GM12878 (cell line): ENCODE results near the gene COX18. TPM values are rescaled to one million over a fixed set of nuclear protein-coding genes. Genes with fewer than 3 reads are reported as not detected.

ENCODE experiments used
- polyA plus RNA-seq, 11 experiments: library from polyadenylated mRNA; depleted of rRNA in 4 of 11; unstranded in 6 of 11; stranded (reverse) in 5 of 11; fragments of >200 nt; fragmentation: Nextera tagmentation in 4 of 11; fragmentation: Illumina TruSeq in 1 of 11; extraction: Ambion mirVana in 4 of 11; extraction: Trizol in 1 of 11; gene quantifications; 1 replicate in 1 of 11; 2 replicates in 10 of 11; pipeline versions ENCODE4 v1.2.1 to v1.2.3, GENCODE V29; 2011 to 2016; ENCODE audit warnings: inconsistent platforms in 2 of 11, missing spikeins in 2 of 11, low read depth in 1 of 11
- small RNA-seq: library from RNA; depleted of rRNA; stranded (forward); fragments of <200 nt; gene quantifications from one replicate; pipeline ENCODE3, GENCODE V24; 2014
- total RNA-seq, 4 experiments: library from RNA; depleted of rRNA in 3 of 4; stranded (reverse); fragments of >200 nt in 3 of 4; fragmentation: Illumina TruSeq in 1 of 4; extraction: Trizol in 1 of 4; gene quantifications; 2 replicates each; pipeline versions ENCODE4 v1.2.1 to v1.2.3, GENCODE V29; 2013 to 2021

Gene COX18
- total and polyA plus RNA-seq, 10 of the 15 experiments (the other 5 are each of a cell fraction or from before 2014, with no cell fraction given): 7.2 to 36.4 (median 17.7) TPM

Small RNA genes within 50 kb of the gene (small RNA-seq; reads per million reads assigned to genes)
- gene RNU6ATAC5P: not detected

Other genes with a start within 250 kb of the COX18 start
- gene ANKRD17, start 189.1 kb upstream of the COX18 start, total RNA-seq (2014; rRNA removed): 30.8 and 31.0 TPM in 2 replicates
- 33.7 and 35.5 TPM in 2 replicates for gene ANKRD17, start 189.1 kb upstream of the COX18 start, total RNA-seq (2014; rRNA removed; fragmentation: Illumina TruSeq; extraction: Trizol)
- 45.1 and 46.5 TPM in 2 replicates for gene ANKRD17, start 189.1 kb upstream of the COX18 start, total RNA-seq (2021)
- 36.3 and 43.1 TPM in 2 replicates for gene ANKRD17, start 189.1 kb upstream of the COX18 start, polyA plus RNA-seq (2011; rRNA removed)
- gene ANKRD17, start 189.1 kb upstream of the COX18 start, polyA plus RNA-seq (2014; fragmentation: Illumina TruSeq; extraction: Trizol): 40.2 and 45.8 TPM in 2 replicates
- gene ANKRD17, start 189.1 kb upstream of the COX18 start, polyA plus RNA-seq (2014; fragmentation: Nextera tagmentation; extraction: Ambion mirVana): 10 to 100 TPM; 11.7 to 18.5 TPM
- gene ANKRD17, start 189.1 kb upstream of the COX18 start, polyA plus RNA-seq (2014; rRNA removed): 27.6 and 35.8 TPM in 2 replicates
- gene ANKRD17, start 189.1 kb upstream of the COX18 start, polyA plus RNA-seq (2016; fragmentation: Nextera tagmentation; extraction: Ambion mirVana): 10 to 100 TPM; 30.2 to 31.5 TPM